SK-N-SH (cell line): Measurements from ENCODE around the gene DLG3. TPM values are rescaled to one million over a fixed set of nuclear protein-coding genes. Genes with fewer than 3 reads are reported as not detected.
A peak's percentile ranks its signal among the peaks of the same experiment; 100 is the strongest.

Source experiments
- CTCF ChIA-PET: fragments of 300-600, 350-600 bp; formaldehyde crosslinking; extraction: SDS; loops from one replicate; lab custom pipeline; 2021; lab: Yijun Ruan, JAX
- POLR2A ChIA-PET: fragments of 350-600 bp; sonication (Branson Sonifier 250); formaldehyde crosslinking; extraction: SDS; loops from one replicate; lab custom pipeline; 2020; ENCODE audit warnings: antibody characterized with exemption, inconsistent platforms; lab: Yijun Ruan, JAX
- DNase-seq: peaks from one replicate; pipeline ENCODE4 v3.0.0; 2012
- H2AFZ ChIP-seq: fragments of 200-600 bp; sonication (generic); 2 replicates; pipeline ENCODE4 v1.8.1; 2016; ENCODE audit warnings: antibody characterized with exemption, mild to moderate bottlenecking, low read depth
- H3F3A ChIP-seq: fragments of 200-600 bp; sonication (generic); replicated peaks from 2 replicates; pipeline ENCODE3; 2016; ENCODE audit warnings: antibody characterized with exemption, mild to moderate bottlenecking; ENCODE audit not compliant: insufficient read depth
- H3K27ac ChIP-seq, 2 experiments: fragments of 200-500 bp in 1 of 2; fragments of 200-600 bp in 1 of 2; sonication (Bioruptor generic) in 1 of 2; sonication (generic), shearing (Covaris generic) in 1 of 2; 2 replicates each; pipeline versions ENCODE4 v1.5.1 to v1.6.1; 2014 to 2016; ENCODE audit warnings: low read depth in 2 of 2, inconsistent platforms in 1 of 2, low read length in 1 of 2, mild to moderate bottlenecking in 1 of 2, mixed read lengths in 1 of 2
- H3K27me3 ChIP-seq: fragments of 200-600 bp; sonication (generic), shearing (Covaris generic); 2 replicates; pipeline ENCODE4 v1.6.1; 2016; ENCODE audit warnings: mixed run types; ENCODE audit not compliant: insufficient read depth
- H3K36me3 ChIP-seq, 2 experiments: fragments of 200-500 bp in 1 of 2; fragments of 200-600 bp in 1 of 2; sonication (Bioruptor generic) in 1 of 2; sonication (generic) in 1 of 2; replicated peaks in 1 of 2; 2 replicates each; pipeline versions ENCODE3 to v1.5.1; 2014 to 2016; ENCODE audit warnings: low read length in 1 of 2, mild to moderate bottlenecking in 1 of 2; ENCODE audit not compliant: insufficient read depth in 2 of 2, control insufficient read depth in 1 of 2
- H3K4me1 ChIP-seq, 2 experiments: fragments of 200-500 bp in 1 of 2; fragments of 200-600 bp in 1 of 2; sonication (Bioruptor generic) in 1 of 2; sonication (generic), shearing (Covaris generic) in 1 of 2; 2 replicates each; pipeline versions ENCODE4 v1.5.1 to v1.6.1; 2014 to 2016; ENCODE audit warnings: low read depth in 1 of 2, low read length in 1 of 2, mixed run types in 1 of 2; ENCODE audit not compliant: insufficient read depth in 2 of 2, control insufficient read depth in 1 of 2
- H3K4me2 ChIP-seq: fragments of 200-600 bp; sonication (generic), shearing (Covaris generic); 2 replicates; pipeline ENCODE4 v1.6.1; 2017; ENCODE audit warnings: mixed run types
- H3K4me3 ChIP-seq, 2 experiments: fragments of 200-500 bp in 1 of 2; fragments of 200-600 bp in 1 of 2; sonication (Bioruptor generic) in 1 of 2; sonication (generic), shearing (Covaris generic) in 1 of 2; 2 replicates each; pipeline versions ENCODE4 v1.5.1 to v1.8.1; 2014 to 2016; ENCODE audit warnings: low read depth in 2 of 2, inconsistent platforms in 1 of 2, low read length in 1 of 2, mild to moderate bottlenecking in 1 of 2, mixed read lengths in 1 of 2, moderate library complexity in 1 of 2
- H3K79me2 ChIP-seq: fragments of 200-600 bp; sonication (generic); 2 replicates; pipeline ENCODE4 v1.8.1; 2017; ENCODE audit warnings: mild to moderate bottlenecking; ENCODE audit not compliant: insufficient read depth
- H3K9ac ChIP-seq: fragments of 200-600 bp; sonication (generic); 2 replicates; pipeline ENCODE4 v1.6.1; 2017; ENCODE audit warnings: mixed run types
- H3K9me2 ChIP-seq: fragments of 200-600 bp; sonication (generic); 2 replicates; pipeline ENCODE4 v1.6.1; 2017; ENCODE audit warnings: mixed run types
- H3K9me3 ChIP-seq: fragments of 200-600 bp; sonication (generic); 2 replicates; pipeline ENCODE4 v1.6.1; 2017; ENCODE audit warnings: mixed run types, mild to moderate bottlenecking, moderate library complexity
- H4K20me1 ChIP-seq: fragments of 200-600 bp; sonication (generic); 2 replicates; pipeline ENCODE4 v1.6.1; 2017; ENCODE audit warnings: mild to moderate bottlenecking, mixed run types; ENCODE audit not compliant: insufficient read depth
- EP300 ChIP-seq, 2 experiments: IDR thresholded peaks; 2 replicates each; pipeline versions ENCODE4 v1.4.0 to v1.6.1; 2012; ENCODE audit warnings: borderline replicate concordance in 1 of 2, low read depth in 1 of 2, low read length in 1 of 2
- EZH2phosphoT487 ChIP-seq: fragments of 200-600 bp; sonication (generic); IDR thresholded peaks from 2 replicates; pipeline ENCODE4 v1.6.1; 2017; ENCODE audit warnings: low read depth, mixed run types, mild to moderate bottlenecking, antibody characterized with exemption, moderate library complexity, borderline replicate concordance
- FOSL2 ChIP-seq: IDR thresholded peaks from 2 replicates; pipeline ENCODE4 v1.4.0; 2012; ENCODE audit warnings: low read depth, mild to moderate bottlenecking, moderate library complexity, borderline replicate concordance
- FOXJ3 ChIP-seq: sonication (generic); formaldehyde crosslinking; IDR thresholded peaks from 2 replicates; pipeline ENCODE4 v1.5.1; 2020; ENCODE audit warnings: mild to moderate bottlenecking, missing genetic modification reagents
- FOXM1 ChIP-seq: IDR thresholded peaks from 2 replicates; pipeline ENCODE4 v1.4.0; 2012; ENCODE audit warnings: low read depth, mild to moderate bottlenecking
- JUND ChIP-seq: IDR thresholded peaks from 2 replicates; pipeline ENCODE4 v1.4.0; 2012
- MEF2A ChIP-seq: IDR thresholded peaks from 2 replicates; pipeline ENCODE4 v1.4.0; 2012; ENCODE audit warnings: low read depth, borderline replicate concordance
- NFIC ChIP-seq: IDR thresholded peaks from 2 replicates; pipeline ENCODE4 v1.4.0; 2012; ENCODE audit warnings: borderline replicate concordance
- RAD21 ChIP-seq: IDR thresholded peaks from 2 replicates; pipeline ENCODE4 v1.6.1; 2012; ENCODE audit warnings: mild to moderate bottlenecking, low read length
- RCOR1 ChIP-seq: fragments of 150-350 bp; IDR thresholded peaks from 2 replicates; pipeline ENCODE4 v1.6.1; 2017; ENCODE audit warnings: antibody characterized with exemption, low read length
- RFX5 ChIP-seq: IDR thresholded peaks from 2 replicates; pipeline ENCODE4 v1.6.1; 2012; ENCODE audit warnings: mild to moderate bottlenecking, improper control_type of control experiment, low read length
- SIN3A ChIP-seq: IDR thresholded peaks from 2 replicates; pipeline ENCODE4 v1.6.1; 2012; ENCODE audit warnings: low read depth, mild to moderate bottlenecking, low read length, moderate library complexity, borderline replicate concordance
- SMC3 ChIP-seq: IDR thresholded peaks from 2 replicates; pipeline ENCODE4 v1.6.1; 2012; ENCODE audit warnings: low read depth, low read length, improper control_type of control experiment
- TEAD4 ChIP-seq: IDR thresholded peaks from 2 replicates; pipeline ENCODE4 v1.4.0; 2012; ENCODE audit warnings: mild to moderate bottlenecking, borderline replicate concordance; ENCODE audit not compliant: insufficient read depth
- WGBS: methylation state at CpG from one replicate; pipeline ENCODE4 v1.1.6; 2017; ENCODE audit warnings: low lambda C conversion rate; 5-methylcytosine and 5-hydroxymethylcytosine counted together
- polyA plus RNA-seq, 3 experiments: library from polyadenylated mRNA; depleted of rRNA; stranded (reverse); fragments of >200 nt; gene quantifications; 2 replicates each; pipeline ENCODE4 v1.2.3, GENCODE V29; 2012
- TF ChIP-seq, protein P1 (sequence below): IDR thresholded peaks from 2 replicates; pipeline ENCODE4 v1.4.0; 2012; ENCODE audit warnings: low read depth
- TF ChIP-seq, protein P2 (sequence below): fragments of 150-350 bp; IDR thresholded peaks from 2 replicates; pipeline ENCODE4 v1.6.1; 2016; ENCODE audit warnings: mild to moderate bottlenecking, low read depth, low read length
- TF ChIP-seq, protein P3 (sequence below): fragments of 150-350 bp; IDR thresholded peaks from 2 replicates; pipeline ENCODE4 v1.6.1; 2017; ENCODE audit warnings: antibody characterized with exemption, low read length, low read depth, borderline replicate concordance
- TF ChIP-seq, protein P4 (sequence below): IDR thresholded peaks from 2 replicates; pipeline ENCODE4; 2012
- TF ChIP-seq, protein P5 (sequence below): IDR thresholded peaks from 2 replicates; pipeline ENCODE4 v1.6.1; 2012; ENCODE audit warnings: mild to moderate bottlenecking, low read depth, low read length, moderate library complexity

DLG3 gene
- polyA plus RNA-seq, 1 of the 3 experiments (the other 2 are of a cell fraction): 11.7 TPM

DNA sequence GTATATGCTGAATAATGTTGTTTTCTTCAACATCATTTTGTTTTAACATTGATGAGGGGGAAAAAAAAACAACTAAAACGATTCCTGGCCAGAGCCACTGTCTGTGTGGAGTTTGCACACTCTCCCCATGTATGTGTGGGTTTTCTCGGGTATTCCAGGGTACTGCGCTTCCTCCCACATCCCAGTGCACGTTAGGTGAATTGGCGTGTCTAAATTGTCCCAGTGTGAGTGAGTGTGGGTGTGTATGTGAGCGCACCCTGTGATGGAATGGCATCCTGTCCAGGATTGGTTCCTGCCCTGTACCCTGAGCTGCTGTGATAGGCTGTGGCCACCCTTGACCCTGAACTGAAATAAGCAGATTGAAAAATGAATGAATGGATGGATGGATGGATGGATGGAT is 2.4 kb upstream of the DLG3 start:
- Histone ChIP-seq H2AFZ (no peak overlapping the region), H3K4me3 (no peak overlapping the region), H3K9ac (no peak overlapping the region), H3K27me3 (peaks cover 14% of the 10 kb centered on the region), H4K20me1 (no peaks in the 10 kb centered on the region), H3K4me2 (no peak overlapping the region), H3K4me1 (no peaks in the 10 kb centered on the region; a peak in 1 of 4 replicates), H3K36me3 (no peaks in the 10 kb centered on the region), H3K27ac (no peak overlapping the region), H3K79me2 (no peaks in the 10 kb centered on the region), H3F3A (no peaks in the 10 kb centered on the region), H3K9me3 (no peaks in the 10 kb centered on the region), H3K9me2 (no peaks in the 10 kb centered on the region)
- POLR2A ChIA-PET: no interaction called here
- TF ChIP-seq JUND: no peak
- TF ChIP-seq FOSL2: no peak
- TF ChIP-seq MEF2A: no peak
- no peak for TF ChIP-seq RCOR1
- TF ChIP-seq TEAD4: no peak
- TF ChIP-seq SMC3: no peak
- no peak for TF ChIP-seq EP300 (IDR thresholded peaks at IDR 0.05; ENCODE audit: borderline replicate concordance in 1 of 2, low read depth in 1 of 2, low read length in 1 of 2)
- no peak for DNase-seq
- CTCF ChIA-PET: interaction anchor here (0.9 kb wide), 1 partner anchor 10 kb away, joined by 3 read pairs; no protein-coding TSS in a partner anchor
- WGBS: 27% methylated on average over 6 of the region's 6 CpGs

DNA sequence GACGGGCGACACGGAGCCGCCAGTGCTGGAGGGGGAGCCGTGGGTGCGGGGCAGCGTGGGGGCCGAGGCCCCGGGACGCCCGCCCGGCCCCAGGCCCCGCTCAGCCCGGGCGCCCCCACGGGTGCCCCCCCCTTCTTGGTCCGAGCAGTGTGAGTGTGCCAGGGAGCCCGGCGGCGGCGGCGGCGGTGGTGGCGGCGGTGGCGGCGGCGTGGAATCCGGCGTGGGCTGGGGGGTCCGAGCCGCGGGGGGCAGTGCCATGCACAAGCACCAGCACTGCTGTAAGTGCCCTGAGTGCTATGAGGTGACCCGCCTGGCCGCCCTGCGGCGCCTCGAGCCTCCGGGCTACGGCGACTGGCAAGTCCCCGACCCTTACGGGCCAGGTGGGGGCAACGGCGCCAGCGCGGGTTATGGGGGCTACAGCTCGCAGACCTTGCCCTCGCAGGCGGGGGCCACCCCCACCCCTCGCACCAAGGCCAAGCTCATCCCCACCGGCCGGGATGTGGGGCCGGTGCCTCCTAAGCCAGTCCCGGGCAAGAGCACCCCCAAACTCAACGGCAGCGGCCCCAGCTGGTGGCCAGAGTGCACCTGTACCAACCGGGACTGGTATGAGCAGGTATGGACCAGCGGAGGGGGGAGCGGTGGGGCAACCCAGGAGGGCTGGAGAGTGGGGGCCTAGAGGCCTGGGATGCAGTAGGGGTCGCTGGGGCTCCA is 466 bp downstream of the DLG3 start:
- H3K4me1 ChIP-seq: no peaks in the 10 kb centered on the region; a peak in 1 of 4 replicates
- CTCF ChIA-PET: interaction anchor here (0.6 to 4.7 kb wide), 4 partner anchors 10 to 220 kb away, joined by 3 to 23 read pairs (median 10); partner anchors contain the start of gene GDPD2
- DNase-seq: peak; percentile 47
- no peaks in the 10 kb centered on the region for H3K36me3 ChIP-seq
- peaks cover 16% of the 10 kb centered on the region for H3K27me3 ChIP-seq
- POLR2A ChIA-PET: interaction anchor here (1.3 kb wide), 1 partner anchor 10 kb away, joined by 4 read pairs; no protein-coding TSS in a partner anchor
- peak overlapping the region; percentile 76 for H3K4me2 ChIP-seq
- no peaks in the 10 kb centered on the region for H3K9me3 ChIP-seq
- no peaks in the 10 kb centered on the region for H4K20me1 ChIP-seq
- WGBS: 19% methylated on average over 5 of the region's 61 CpGs
- no peaks in the 10 kb centered on the region for H3K79me2 ChIP-seq
- H3K4me3 ChIP-seq: peak overlapping the region; percentile 46 to 59
- H2AFZ ChIP-seq: peak overlapping the region; percentile 63; the same call in 1 of the 2 replicates
- H3K9me2 ChIP-seq: no peaks in the 10 kb centered on the region
- H3F3A ChIP-seq: no peaks in the 10 kb centered on the region
- H3K9ac ChIP-seq: no peak overlapping the region
- H3K27ac ChIP-seq: no peak overlapping the region
- TF ChIP-seq NFIC: no peak
- TF ChIP-seq, protein P1, sequence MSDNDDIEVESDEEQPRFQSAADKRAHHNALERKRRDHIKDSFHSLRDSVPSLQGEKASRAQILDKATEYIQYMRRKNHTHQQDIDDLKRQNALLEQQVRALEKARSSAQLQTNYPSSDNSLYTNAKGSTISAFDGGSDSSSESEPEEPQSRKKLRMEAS: no peak
- no peak for TF ChIP-seq TEAD4
- TF ChIP-seq, protein P2, sequence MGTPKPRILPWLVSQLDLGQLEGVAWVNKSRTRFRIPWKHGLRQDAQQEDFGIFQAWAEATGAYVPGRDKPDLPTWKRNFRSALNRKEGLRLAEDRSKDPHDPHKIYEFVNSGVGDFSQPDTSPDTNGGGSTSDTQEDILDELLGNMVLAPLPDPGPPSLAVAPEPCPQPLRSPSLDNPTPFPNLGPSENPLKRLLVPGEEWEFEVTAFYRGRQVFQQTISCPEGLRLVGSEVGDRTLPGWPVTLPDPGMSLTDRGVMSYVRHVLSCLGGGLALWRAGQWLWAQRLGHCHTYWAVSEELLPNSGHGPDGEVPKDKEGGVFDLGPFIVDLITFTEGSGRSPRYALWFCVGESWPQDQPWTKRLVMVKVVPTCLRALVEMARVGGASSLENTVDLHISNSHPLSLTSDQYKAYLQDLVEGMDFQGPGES: no peak
- TF ChIP-seq, protein P3, sequence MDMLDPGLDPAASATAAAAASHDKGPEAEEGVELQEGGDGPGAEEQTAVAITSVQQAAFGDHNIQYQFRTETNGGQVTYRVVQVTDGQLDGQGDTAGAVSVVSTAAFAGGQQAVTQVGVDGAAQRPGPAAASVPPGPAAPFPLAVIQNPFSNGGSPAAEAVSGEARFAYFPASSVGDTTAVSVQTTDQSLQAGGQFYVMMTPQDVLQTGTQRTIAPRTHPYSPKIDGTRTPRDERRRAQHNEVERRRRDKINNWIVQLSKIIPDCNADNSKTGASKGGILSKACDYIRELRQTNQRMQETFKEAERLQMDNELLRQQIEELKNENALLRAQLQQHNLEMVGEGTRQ: no peak
- TF ChIP-seq, protein P4, sequence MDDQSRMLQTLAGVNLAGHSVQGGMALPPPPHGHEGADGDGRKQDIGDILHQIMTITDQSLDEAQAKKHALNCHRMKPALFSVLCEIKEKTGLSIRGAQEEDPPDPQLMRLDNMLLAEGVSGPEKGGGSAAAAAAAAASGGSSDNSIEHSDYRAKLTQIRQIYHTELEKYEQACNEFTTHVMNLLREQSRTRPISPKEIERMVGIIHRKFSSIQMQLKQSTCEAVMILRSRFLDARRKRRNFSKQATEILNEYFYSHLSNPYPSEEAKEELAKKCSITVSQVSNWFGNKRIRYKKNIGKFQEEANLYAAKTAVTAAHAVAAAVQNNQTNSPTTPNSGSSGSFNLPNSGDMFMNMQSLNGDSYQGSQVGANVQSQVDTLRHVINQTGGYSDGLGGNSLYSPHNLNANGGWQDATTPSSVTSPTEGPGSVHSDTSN: no peak
- no peak for TF ChIP-seq EZH2phosphoT487
- no peak for TF ChIP-seq EP300 (IDR thresholded peaks at IDR 0.05; ENCODE audit: borderline replicate concordance in 1 of 2, low read depth in 1 of 2, low read length in 1 of 2)
- no peak for TF ChIP-seq RCOR1
- no peak for TF ChIP-seq FOXJ3 (CRISPR knock-in tag)
- TF ChIP-seq FOXM1: no peak
- TF ChIP-seq, protein P5, sequence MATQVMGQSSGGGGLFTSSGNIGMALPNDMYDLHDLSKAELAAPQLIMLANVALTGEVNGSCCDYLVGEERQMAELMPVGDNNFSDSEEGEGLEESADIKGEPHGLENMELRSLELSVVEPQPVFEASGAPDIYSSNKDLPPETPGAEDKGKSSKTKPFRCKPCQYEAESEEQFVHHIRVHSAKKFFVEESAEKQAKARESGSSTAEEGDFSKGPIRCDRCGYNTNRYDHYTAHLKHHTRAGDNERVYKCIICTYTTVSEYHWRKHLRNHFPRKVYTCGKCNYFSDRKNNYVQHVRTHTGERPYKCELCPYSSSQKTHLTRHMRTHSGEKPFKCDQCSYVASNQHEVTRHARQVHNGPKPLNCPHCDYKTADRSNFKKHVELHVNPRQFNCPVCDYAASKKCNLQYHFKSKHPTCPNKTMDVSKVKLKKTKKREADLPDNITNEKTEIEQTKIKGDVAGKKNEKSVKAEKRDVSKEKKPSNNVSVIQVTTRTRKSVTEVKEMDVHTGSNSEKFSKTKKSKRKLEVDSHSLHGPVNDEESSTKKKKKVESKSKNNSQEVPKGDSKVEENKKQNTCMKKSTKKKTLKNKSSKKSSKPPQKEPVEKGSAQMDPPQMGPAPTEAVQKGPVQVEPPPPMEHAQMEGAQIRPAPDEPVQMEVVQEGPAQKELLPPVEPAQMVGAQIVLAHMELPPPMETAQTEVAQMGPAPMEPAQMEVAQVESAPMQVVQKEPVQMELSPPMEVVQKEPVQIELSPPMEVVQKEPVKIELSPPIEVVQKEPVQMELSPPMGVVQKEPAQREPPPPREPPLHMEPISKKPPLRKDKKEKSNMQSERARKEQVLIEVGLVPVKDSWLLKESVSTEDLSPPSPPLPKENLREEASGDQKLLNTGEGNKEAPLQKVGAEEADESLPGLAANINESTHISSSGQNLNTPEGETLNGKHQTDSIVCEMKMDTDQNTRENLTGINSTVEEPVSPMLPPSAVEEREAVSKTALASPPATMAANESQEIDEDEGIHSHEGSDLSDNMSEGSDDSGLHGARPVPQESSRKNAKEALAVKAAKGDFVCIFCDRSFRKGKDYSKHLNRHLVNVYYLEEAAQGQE: no peak
- TF ChIP-seq SIN3A: no peak
- TF ChIP-seq RFX5: no peak
- TF ChIP-seq RAD21: no peak
- TF ChIP-seq MEF2A: no peak
